ENCODE data around the gene BEND6. TPM values are rescaled to one million over a fixed set of nuclear protein-coding genes. Genes with fewer than 3 reads are reported as not detected.

The BEND6 gene
- total and polyA plus RNA-seq, 12 donors: 0.07 to 1.8 (median 0.36) TPM

DNA sequence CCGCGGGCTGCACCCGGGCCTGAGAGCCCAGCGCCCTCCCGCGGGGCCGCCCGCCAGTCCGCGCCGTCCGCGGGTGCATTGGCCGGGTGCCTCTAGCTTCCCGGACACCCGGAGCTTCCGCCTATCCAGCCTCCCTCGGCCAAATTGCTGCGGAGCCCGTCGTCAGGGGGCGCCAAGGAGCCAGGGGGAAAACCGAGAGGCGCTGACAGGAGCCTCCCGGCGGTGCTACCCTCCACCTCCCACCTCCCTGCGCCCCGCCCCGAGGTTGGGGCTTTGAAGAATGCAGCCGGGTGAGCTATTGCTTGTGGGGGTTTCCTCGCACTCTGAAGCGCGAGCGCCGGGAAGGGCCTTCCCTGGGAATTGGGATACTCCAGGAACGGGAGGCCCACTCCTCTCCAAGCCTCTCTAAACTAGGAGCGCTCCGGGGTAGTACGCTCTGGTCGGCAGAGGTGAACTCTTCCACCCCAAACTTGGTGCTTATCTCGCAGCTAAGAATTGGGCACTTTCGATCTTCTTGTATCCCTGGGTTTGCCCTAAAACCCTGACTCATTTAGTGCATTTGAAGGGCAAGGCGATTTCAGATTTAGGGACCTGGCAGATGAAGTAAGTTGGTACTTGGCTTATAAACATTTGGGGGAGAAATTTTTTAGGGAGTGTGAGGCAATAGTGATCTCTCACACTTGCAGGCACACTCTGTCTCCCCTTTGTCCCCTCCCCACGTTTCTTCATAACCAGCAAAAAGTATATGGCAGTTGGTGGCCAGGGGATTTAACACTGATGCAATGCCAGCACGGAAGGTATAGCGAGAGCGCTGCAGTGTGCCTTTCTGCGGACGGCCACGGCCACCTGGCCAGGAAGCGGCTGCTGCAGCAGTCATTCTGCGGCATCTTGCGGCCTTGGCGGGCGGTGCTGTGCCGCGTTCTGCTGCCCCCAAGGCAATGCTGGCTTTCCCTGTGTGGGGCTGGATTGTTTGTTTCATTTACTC lies 556 bp downstream of the BEND6 start:
- intact Hi-C loops (cut with DNase I): loop anchor here in 4 of 10 donors (5.0 to 10.0 kb wide), 3 partner anchors 51 to 362 kb away; partner anchors contain the start of gene PRIM2 (in 2 of the 4)
- 1 to 2% methylated on average over 49 to 57 of the region's 57 CpGs for WGBS, 2 donors
- peak overlapping the region in 2 of 10 donors; percentile 10 to 17 for H3K27ac ChIP-seq

DNA sequence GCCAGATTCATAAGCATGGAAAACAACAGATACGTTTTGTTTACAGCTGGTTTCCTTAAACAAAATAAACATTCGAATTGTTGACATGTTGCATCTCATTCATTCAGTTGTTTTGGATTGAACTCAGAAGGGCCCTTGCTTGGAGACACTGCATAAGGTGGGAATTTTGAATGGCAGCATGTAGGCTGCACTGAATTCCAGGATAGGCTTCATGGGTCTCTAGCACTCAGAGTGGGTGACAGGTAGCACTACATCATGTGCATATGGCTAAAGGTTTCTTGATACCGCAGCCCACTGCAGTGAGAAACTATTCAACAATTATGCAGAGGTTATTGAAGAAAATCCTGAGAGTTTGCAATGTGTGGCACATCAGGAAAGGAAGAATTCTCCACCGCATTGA lies 1.6 kb downstream of the BEND6 start:
- H3K27me3 ChIP-seq: peaks cover 0 to 48% (median 15%) of the 10 kb centered on the region in 7 donors
- WGBS, 2 donors: 80% methylated on average over 4 of the region's 4 CpGs
- no peak overlapping the region for H3K27ac ChIP-seq
- H3K4me3 ChIP-seq: no peak overlapping the region
- TF ChIP-seq, protein P1, sequence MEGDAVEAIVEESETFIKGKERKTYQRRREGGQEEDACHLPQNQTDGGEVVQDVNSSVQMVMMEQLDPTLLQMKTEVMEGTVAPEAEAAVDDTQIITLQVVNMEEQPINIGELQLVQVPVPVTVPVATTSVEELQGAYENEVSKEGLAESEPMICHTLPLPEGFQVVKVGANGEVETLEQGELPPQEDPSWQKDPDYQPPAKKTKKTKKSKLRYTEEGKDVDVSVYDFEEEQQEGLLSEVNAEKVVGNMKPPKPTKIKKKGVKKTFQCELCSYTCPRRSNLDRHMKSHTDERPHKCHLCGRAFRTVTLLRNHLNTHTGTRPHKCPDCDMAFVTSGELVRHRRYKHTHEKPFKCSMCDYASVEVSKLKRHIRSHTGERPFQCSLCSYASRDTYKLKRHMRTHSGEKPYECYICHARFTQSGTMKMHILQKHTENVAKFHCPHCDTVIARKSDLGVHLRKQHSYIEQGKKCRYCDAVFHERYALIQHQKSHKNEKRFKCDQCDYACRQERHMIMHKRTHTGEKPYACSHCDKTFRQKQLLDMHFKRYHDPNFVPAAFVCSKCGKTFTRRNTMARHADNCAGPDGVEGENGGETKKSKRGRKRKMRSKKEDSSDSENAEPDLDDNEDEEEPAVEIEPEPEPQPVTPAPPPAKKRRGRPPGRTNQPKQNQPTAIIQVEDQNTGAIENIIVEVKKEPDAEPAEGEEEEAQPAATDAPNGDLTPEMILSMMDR (IDR thresholded peaks at IDR 0.05): no peak
- no peaks in the 10 kb centered on the region for H3K9me3 ChIP-seq
- no peaks in the 10 kb centered on the region for H3K36me3 ChIP-seq
- DNase-seq: no peak
- ATAC-seq: no peak
- peaks cover 0 to 27% (median 17%) of the 10 kb centered on the region in 9 donors for H3K4me1 ChIP-seq
- intact Hi-C loops (cut with DNase I): loop anchor here in 4 of 10 donors (5.0 to 10.0 kb wide), 3 partner anchors 52 to 361 kb away; partner anchors contain the start of gene PRIM2 (in 2 of the 4)

More for the DNA sequence above, 556 bp downstream of the BEND6 start:
- ATAC-seq (peak; percentile 43 to 92 (median 84)), DNase-seq (peak; percentile 76 to 81)
- TF ChIP-seq, protein P1 (IDR thresholded peaks at IDR 0.05): peak; percentile 26 to 80 (median 65)
- H3K27me3 ChIP-seq: peaks cover 0 to 48% (median 15%) of the 10 kb centered on the region in 7 donors
- no peaks in the 10 kb centered on the region for H3K36me3 ChIP-seq
- peaks cover 0 to 27% (median 17%) of the 10 kb centered on the region in 9 donors for H3K4me1 ChIP-seq
- no peaks in the 10 kb centered on the region for H3K9me3 ChIP-seq
- H3K4me3 ChIP-seq: peak overlapping the region; percentile 15 to 65 (median 58)

DNA sequence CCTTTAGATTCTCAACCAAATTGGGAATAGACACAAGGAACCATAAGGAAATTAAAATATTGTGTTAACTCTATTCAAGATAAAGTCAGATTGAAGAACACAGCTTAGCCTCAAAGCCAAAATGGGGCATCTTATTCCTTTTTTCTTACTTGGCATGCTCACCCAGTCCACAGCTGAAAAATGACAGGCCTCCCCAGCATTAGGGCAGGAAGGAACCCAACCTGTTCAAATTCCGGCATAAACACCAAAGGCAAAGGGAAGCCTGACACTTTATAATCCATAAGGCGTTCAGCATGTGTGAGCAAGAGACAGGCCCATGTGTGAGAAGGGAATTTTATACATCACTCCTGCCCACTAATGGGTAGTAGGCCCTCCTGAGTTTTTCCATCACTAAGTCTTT lies 2.9 kb downstream of the BEND6 start:
- Histone ChIP-seq H3K4me1 (peaks cover 0 to 25% (median 17%) of the 10 kb centered on the region in 9 donors), H3K27me3 (peaks cover 0 to 43% (median 15%) of the 10 kb centered on the region in 7 donors), H3K9me3 (no peaks in the 10 kb centered on the region), H3K36me3 (no peaks in the 10 kb centered on the region), H3K4me3 (no peak overlapping the region), H3K27ac (no peak overlapping the region)
- ATAC-seq (no peak), DNase-seq (no peak)
- intact Hi-C loops (cut with DNase I): loop anchor here in 4 of 10 donors (5.0 to 10.0 kb wide), 3 partner anchors 53 to 359 kb away; partner anchors contain the start of gene PRIM2 (in 2 of the 4)
- WGBS, 2 donors: 88 to 93% methylated on average over 2 of the region's 2 CpGs
- TF ChIP-seq, protein P1 (IDR thresholded peaks at IDR 0.05): no peak

DNA sequence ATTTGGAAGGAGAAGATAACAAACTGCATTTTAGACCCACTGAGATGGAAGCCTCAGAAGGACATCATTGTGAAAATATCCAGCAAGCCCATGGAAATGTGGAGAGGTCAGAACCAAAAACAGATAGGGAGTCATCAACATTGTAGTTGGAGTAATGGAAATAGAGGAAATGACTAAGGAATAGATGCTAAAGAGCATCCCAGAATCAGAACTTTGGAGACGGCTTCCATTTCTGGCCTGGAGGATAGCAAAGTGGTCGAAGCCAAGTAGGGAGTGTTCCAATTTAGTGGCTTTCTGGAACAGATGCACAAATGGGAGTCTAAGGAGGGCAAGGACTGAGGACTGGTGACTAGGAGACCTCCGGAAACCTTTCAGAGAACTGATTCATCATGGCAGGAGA lies 3.6 kb downstream of the BEND6 start:
- 88 to 89% methylated on average over 3 of the region's 3 CpGs for WGBS, 2 donors
- intact Hi-C loops (cut with DNase I): loop anchor here in 4 of 10 donors (5.0 to 10.0 kb wide), 3 partner anchors 54 to 359 kb away; partner anchors contain the start of gene PRIM2 (in 2 of the 4)
- ATAC-seq (no peak), DNase-seq (no peak)
- Histone ChIP-seq H3K36me3 (no peaks in the 10 kb centered on the region), H3K4me3 (no peak overlapping the region), H3K4me1 (peaks cover 0 to 19% (median 15%) of the 10 kb centered on the region in 9 donors), H3K9me3 (no peaks in the 10 kb centered on the region), H3K27ac (no peak overlapping the region), H3K27me3 (peaks cover 0 to 37% (median 15%) of the 10 kb centered on the region in 7 donors)
- TF ChIP-seq, protein P1 (IDR thresholded peaks at IDR 0.05): no peak

Measured in heart right ventricle (tissue), 16 donors.